OCI-LY3 (cell line): ENCODE measurements around the gene RSPO3.

Source experiments
- EZH2phosphoT487 ChIP-seq: fragments of 200-600 bp; shearing (Covaris generic); IDR thresholded peaks from 2 replicates; pipeline ENCODE4 v1.6.1; 2018; ENCODE audit warnings: antibody characterized with exemption, mixed run types, low read depth
- TF ChIP-seq, protein P1 (sequence below): fragments of 200-600, 300-600 bp; sonication (generic); IDR thresholded peaks from 2 replicates; pipeline ENCODE4 v1.5.1; 2014; ENCODE audit warnings: antibody characterized with exemption, low read length, low read depth

GRCh38 chr6:127192911-127193541 is 74.6 kb downstream of the RSPO3 start:
- TF ChIP-seq, protein P1, sequence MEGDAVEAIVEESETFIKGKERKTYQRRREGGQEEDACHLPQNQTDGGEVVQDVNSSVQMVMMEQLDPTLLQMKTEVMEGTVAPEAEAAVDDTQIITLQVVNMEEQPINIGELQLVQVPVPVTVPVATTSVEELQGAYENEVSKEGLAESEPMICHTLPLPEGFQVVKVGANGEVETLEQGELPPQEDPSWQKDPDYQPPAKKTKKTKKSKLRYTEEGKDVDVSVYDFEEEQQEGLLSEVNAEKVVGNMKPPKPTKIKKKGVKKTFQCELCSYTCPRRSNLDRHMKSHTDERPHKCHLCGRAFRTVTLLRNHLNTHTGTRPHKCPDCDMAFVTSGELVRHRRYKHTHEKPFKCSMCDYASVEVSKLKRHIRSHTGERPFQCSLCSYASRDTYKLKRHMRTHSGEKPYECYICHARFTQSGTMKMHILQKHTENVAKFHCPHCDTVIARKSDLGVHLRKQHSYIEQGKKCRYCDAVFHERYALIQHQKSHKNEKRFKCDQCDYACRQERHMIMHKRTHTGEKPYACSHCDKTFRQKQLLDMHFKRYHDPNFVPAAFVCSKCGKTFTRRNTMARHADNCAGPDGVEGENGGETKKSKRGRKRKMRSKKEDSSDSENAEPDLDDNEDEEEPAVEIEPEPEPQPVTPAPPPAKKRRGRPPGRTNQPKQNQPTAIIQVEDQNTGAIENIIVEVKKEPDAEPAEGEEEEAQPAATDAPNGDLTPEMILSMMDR = no peak
- TF ChIP-seq EZH2phosphoT487 = no peak
